Breast epithelium (tissue), 4 donors: ENCODE measurements around the gene TAMALIN. TPM values are rescaled to one million over a fixed set of nuclear protein-coding genes. Genes with fewer than 3 reads are reported as not detected.

ENCODE experiments used
- DNase-seq, 2 donors: peaks; one replicate each; pipeline ENCODE4 v3.0.0-alpha.2; 2019; ENCODE audit warnings: low spot score in 2 of 2
- H3K27ac ChIP-seq, 2 donors: fragments of 200-600 bp; sonication (generic) in 1 of 2; one replicate each; pipeline ENCODE4 v1.5.1; 2016 to 2019; ENCODE audit warnings: mild to moderate bottlenecking in 1 of 2
- H3K27me3 ChIP-seq, 2 donors: fragments of 200-600 bp; sonication (generic) in 1 of 2; one replicate each; pipeline versions ENCODE4 v1.5.1 to v1.6.0; 2017 to 2019; ENCODE audit warnings: control low read depth in 1 of 2, mild to moderate bottlenecking in 1 of 2
- H3K36me3 ChIP-seq: fragments of 200-600 bp; one replicate; pipeline ENCODE4 v1.5.1; 2019
- H3K4me1 ChIP-seq, 2 donors: fragments of 200-600 bp; sonication (generic); one replicate each; pipeline ENCODE4 v1.5.1; 2016 to 2019; ENCODE audit warnings: control low read depth in 1 of 2
- H3K4me3 ChIP-seq, 3 donors: fragments of 200-600 bp; sonication (generic); 1 replicate in 2 of 3; 2 replicates in 1 of 3; pipeline ENCODE4 v1.5.1; 2016 to 2019; ENCODE audit warnings: mild to moderate bottlenecking in 3 of 3, moderate library complexity in 2 of 3
- H3K9me3 ChIP-seq, 2 donors: fragments of 200-600 bp; sonication (generic) in 1 of 2; one replicate each; pipeline ENCODE4 v1.5.1; 2016 to 2019; ENCODE audit warnings: control low read depth in 1 of 2
- CTCF ChIP-seq, 3 donors: fragments of 450-650 bp; IDR thresholded peaks; one replicate each; pipeline ENCODE4 v1.5.1; 2016 to 2017; ENCODE audit warnings: antibody characterized with exemption in 3 of 3, mild to moderate bottlenecking in 3 of 3, moderate library complexity in 3 of 3
- POLR2A ChIP-seq: fragments of 450-650 bp; IDR thresholded peaks from one replicate; pipeline ENCODE4 v1.6.1; 2016; ENCODE audit warnings: antibody characterized with exemption, mild to moderate bottlenecking, moderate library complexity
- POLR2AphosphoS5 ChIP-seq, 3 donors: sonication (generic); formaldehyde crosslinking; IDR thresholded peaks; one replicate each; pipeline ENCODE4 v1.6.1; 2017; ENCODE audit warnings: antibody characterized with exemption in 3 of 3
- intact Hi-C: fragments of 100-400 bp; cut with DNase I; formaldehyde crosslinking; loops from one replicate; pipeline ENCODE4 v1.15.1; 2023; ENCODE audit warnings: low total_unique reads
- total RNA-seq, 3 donors: library from RNA; depleted of rRNA; stranded (reverse); fragments of >200 nt; gene quantifications; one replicate each; pipeline ENCODE4 v1.1.0, GENCODE V29; 2016

TAMALIN gene
- total RNA-seq, 3 donors from 2014 or later: 8.5 to 27.2 (median 16.0) TPM

GRCh38 chr12:52004042-52004648 is 2.6 kb upstream of the TAMALIN start:
- no peak overlapping the region for H3K4me3 ChIP-seq
- no peaks in the 10 kb centered on the region for H3K27me3 ChIP-seq
- no peak overlapping the region for H3K27ac ChIP-seq
- no peaks in the 10 kb centered on the region for H3K36me3 ChIP-seq
- no peaks in the 10 kb centered on the region for H3K9me3 ChIP-seq
- TF ChIP-seq POLR2A (no peak), POLR2AphosphoS5 (IDR thresholded peaks at IDR 0.05) (no peak), CTCF (IDR thresholded peaks at IDR 0.05) (peak; percentile 52 to 61 (median 59))
- no peak for DNase-seq
- intact Hi-C loops: no loop called here
- peaks cover 0 to 3% of the 10 kb centered on the region in 2 donors for H3K4me1 ChIP-seq

- Histone ChIP-seq H3K9me3 (no peaks in the 10 kb centered on the region), H3K4me1 (peaks cover 0 to 3% of the 10 kb centered on the region in 2 donors), H3K27ac (peak overlapping the region in 1 of 2 donors; percentile 95), H3K4me3 (no peak overlapping the region), H3K27me3 (no peaks in the 10 kb centered on the region), H3K36me3 (no peaks in the 10 kb centered on the region)
- no peak for DNase-seq
- TF ChIP-seq POLR2A (no peak), POLR2AphosphoS5 (IDR thresholded peaks at IDR 0.05) (no peak), CTCF (IDR thresholded peaks at IDR 0.05) (no peak)
- intact Hi-C loops: no loop called here
These were observed 1.4 kb upstream of the TAMALIN start for GRCh38 chr12:52005218-52005902.

GRCh38 chr12:52005903-52006703 is 643 bp upstream of the TAMALIN start:
- Histone ChIP-seq H3K27me3 (no peaks in the 10 kb centered on the region), H3K9me3 (no peaks in the 10 kb centered on the region), H3K27ac (peak overlapping the region; percentile 80 to 95), H3K4me1 (peaks cover 0 to 3% of the 10 kb centered on the region in 2 donors), H3K36me3 (no peaks in the 10 kb centered on the region), H3K4me3 (peak overlapping the region; percentile 77 to 92 (median 88))
- intact Hi-C loops: no loop called here
- TF ChIP-seq POLR2AphosphoS5 (IDR thresholded peaks at IDR 0.05): peak in 1 of 3 donors; percentile 14
- no peak for TF ChIP-seq CTCF (IDR thresholded peaks at IDR 0.05)
- no peak for DNase-seq

- peak overlapping the region; percentile 77 to 92 (median 88) for H3K4me3 ChIP-seq
- TF ChIP-seq CTCF (IDR thresholded peaks at IDR 0.05) (peak in 1 of 3 donors; percentile 6), POLR2AphosphoS5 (IDR thresholded peaks at IDR 0.05) (peak; percentile 0 to 32 (median 8)), POLR2A (no peak)
- H3K36me3 ChIP-seq: no peaks in the 10 kb centered on the region
- peak overlapping the region; percentile 80 to 95 for H3K27ac ChIP-seq
- H3K9me3 ChIP-seq: no peaks in the 10 kb centered on the region
- H3K4me1 ChIP-seq: peaks cover 0 to 3% of the 10 kb centered on the region in 2 donors
- no peaks in the 10 kb centered on the region for H3K27me3 ChIP-seq
- no peak for DNase-seq
- intact Hi-C loops: no loop called here
These were observed 594 bp downstream of the TAMALIN start for GRCh38 chr12:52007158-52007921.
